IMR-90 (cell line): ENCODE results near the gene TNNT1. TPM values are rescaled to one million over a fixed set of nuclear protein-coding genes. Genes with fewer than 3 reads are reported as not detected.

Experiments
- ATAC-seq: fragments of 200-7000 bp; cut with Tn5 transposase; 2 replicates; pipeline ENCODE4 v1.9.1; 2020; ENCODE audit warnings: low read depth, mild to moderate bottlenecking, moderate library complexity
- BruUV-seq: library from RNA; stranded (reverse); fragments of 400-500 nt; replicated peaks from 2 replicates; lab custom pipeline; 2021; lab: Mats Ljungman, UMichigan
- CTCF ChIA-PET: fragments of 300-600 bp; formaldehyde crosslinking; extraction: SDS; loops from one replicate; lab custom pipeline; 2021; ENCODE audit warnings: antibody characterized with exemption; lab: Yijun Ruan, JAX
- POLR2A ChIA-PET: fragments of 300-600 bp; sonication (Branson Sonifier 250); formaldehyde crosslinking; loops from one replicate; lab custom pipeline; 2022; ENCODE audit warnings: antibody characterized with exemption; ENCODE audit not compliant: unreplicated experiment; lab: Charles Lee
- DNase-seq: peaks from one replicate; pipeline ENCODE4 v3.0.0; 2013
- H2AFZ ChIP-seq: replicated peaks from 2 replicates; pipeline ENCODE3; 2013; ENCODE audit warnings: low read length, mild to moderate bottlenecking; ENCODE audit not compliant: poor library complexity
- H2AK5ac ChIP-seq: 2 replicates; pipeline ENCODE4 v1.6.1; 2013; ENCODE audit warnings: low read depth, low read length, inconsistent platforms
- H2AK9ac ChIP-seq: replicated peaks from 2 replicates; pipeline ENCODE3; 2013; ENCODE audit warnings: mild to moderate bottlenecking, low read depth, low read length, moderate library complexity; ENCODE audit not compliant: poor library complexity
- H2BK120ac ChIP-seq: 2 replicates; pipeline ENCODE4 v1.6.1; 2013; ENCODE audit warnings: low read depth, low read length, inconsistent platforms
- H2BK15ac ChIP-seq: 3 replicates; pipeline ENCODE4 v1.6.1; 2013; ENCODE audit warnings: low read depth, low read length, inconsistent platforms
- H2BK20ac ChIP-seq: 2 replicates; pipeline ENCODE4 v1.6.1; 2013; ENCODE audit warnings: low read depth, mild to moderate bottlenecking, inconsistent platforms, low read length, moderate library complexity
- H2BK5ac ChIP-seq: 2 replicates; pipeline ENCODE4 v1.6.1; 2013; ENCODE audit warnings: mild to moderate bottlenecking, low read depth, low read length, inconsistent platforms; ENCODE audit not compliant: poor library complexity, severe bottlenecking
- H3K14ac ChIP-seq: replicated peaks from 2 replicates; pipeline ENCODE4 v1.6.1; 2013; ENCODE audit warnings: low read depth, low read length, inconsistent platforms
- H3K18ac ChIP-seq: 2 replicates; pipeline ENCODE4 v1.6.1; 2013; ENCODE audit warnings: low read depth, low read length, control low read depth
- H3K23ac ChIP-seq: 2 replicates; pipeline ENCODE4 v1.6.1; 2013; ENCODE audit warnings: low read depth, low read length, inconsistent platforms
- H3K27ac ChIP-seq: 2 replicates; pipeline ENCODE4 v1.5.1; 2013; ENCODE audit warnings: mild to moderate bottlenecking, control low read depth, low read length; ENCODE audit not compliant: insufficient read depth
- H3K27me3 ChIP-seq: 2 replicates; pipeline ENCODE4 v1.6.1; 2013; ENCODE audit warnings: low read length; ENCODE audit not compliant: control insufficient read depth, insufficient read depth
- H3K36me3 ChIP-seq: 2 replicates; pipeline ENCODE4 v1.6.1; 2013; ENCODE audit warnings: low read length, mixed read lengths; ENCODE audit not compliant: control insufficient read depth, insufficient read depth
- H3K4ac ChIP-seq: 2 replicates; pipeline ENCODE4 v1.6.1; 2013; ENCODE audit warnings: low read depth, low read length, inconsistent platforms
- H3K4me1 ChIP-seq: 2 replicates; pipeline ENCODE4 v1.6.1; 2013; ENCODE audit warnings: low read length, mixed read lengths; ENCODE audit not compliant: control insufficient read depth, insufficient read depth
- H3K4me2 ChIP-seq: 2 replicates; pipeline ENCODE4 v1.6.1; 2013; ENCODE audit warnings: low read depth, mild to moderate bottlenecking, control low read depth, low read length, moderate library complexity
- H3K4me3 ChIP-seq: 2 replicates; pipeline ENCODE4 v1.5.1; 2013; ENCODE audit warnings: low read depth, mild to moderate bottlenecking, control low read depth, low read length, moderate library complexity; ENCODE audit not compliant: insufficient read depth
- H3K56ac ChIP-seq: 2 replicates; pipeline ENCODE4 v1.6.1; 2013; ENCODE audit warnings: low read length, inconsistent platforms; ENCODE audit not compliant: insufficient read depth; ENCODE audit errors: extremely low read depth
- H3K79me1 ChIP-seq, 2 experiments: 2 replicates each; pipeline ENCODE4 v1.6.1; 2013; ENCODE audit warnings: low read length in 2 of 2, inconsistent platforms in 1 of 2, low read depth in 1 of 2
- H3K9ac ChIP-seq: 2 replicates; pipeline ENCODE4 v1.6.1; 2013; ENCODE audit warnings: low read depth, low read length, control low read depth
- H3K9me1 ChIP-seq: 2 replicates; pipeline ENCODE4 v1.6.1; 2013; ENCODE audit warnings: low read length, inconsistent platforms; ENCODE audit not compliant: insufficient read depth
- H3K9me3 ChIP-seq: 2 replicates; pipeline ENCODE4 v1.6.1; 2013; ENCODE audit warnings: low read length; ENCODE audit not compliant: control insufficient read depth, insufficient read depth
- H4K20me1 ChIP-seq: 2 replicates; pipeline ENCODE4 v1.6.1; 2013; ENCODE audit warnings: low read length, inconsistent platforms; ENCODE audit not compliant: insufficient read depth
- H4K5ac ChIP-seq: 2 replicates; pipeline ENCODE4 v1.6.1; 2013; ENCODE audit warnings: mild to moderate bottlenecking, low read depth, low read length, control low read depth
- H4K8ac ChIP-seq, 2 experiments: 2 replicates each; pipeline ENCODE4 v1.6.1; 2013; ENCODE audit warnings: low read depth in 2 of 2, low read length in 2 of 2, control low read depth in 1 of 2, inconsistent platforms in 1 of 2
- H4K91ac ChIP-seq: 2 replicates; pipeline ENCODE4 v1.6.1; 2013; ENCODE audit warnings: low read depth, low read length, inconsistent platforms; ENCODE audit not compliant: insufficient read depth
- CEBPB ChIP-seq: IDR thresholded peaks from 2 replicates; pipeline ENCODE4 v1.6.1; 2012; ENCODE audit warnings: low read depth, low read length, improper control_type of control experiment
- CHD1 ChIP-seq: IDR thresholded peaks from 2 replicates; pipeline ENCODE4 v1.6.1; 2012; ENCODE audit warnings: low read depth, low read length, improper control_type of control experiment
- CTCF ChIP-seq: conservative IDR thresholded peaks from 2 replicates; pipeline ENCODE4 v1.5.1; 2012; ENCODE audit warnings: mild to moderate bottlenecking, low read depth, low read length, improper control_type of control experiment
- ELK1 ChIP-seq: fragments of 150-350 bp; IDR thresholded peaks from 2 replicates; pipeline ENCODE4 v1.6.1; 2016; ENCODE audit warnings: low read depth, mild to moderate bottlenecking, low read length, moderate library complexity, borderline replicate concordance
- FOS ChIP-seq: fragments of 150-350 bp; IDR thresholded peaks from 2 replicates; pipeline ENCODE4 v1.6.1; 2016; ENCODE audit warnings: low read depth, low read length
- MAFK ChIP-seq: IDR thresholded peaks from 2 replicates; pipeline ENCODE4 v1.6.1; 2012; ENCODE audit warnings: low read depth, low read length, improper control_type of control experiment
- MAZ ChIP-seq: IDR thresholded peaks from 2 replicates; pipeline ENCODE4 v1.6.1; 2012; ENCODE audit warnings: low read depth, mild to moderate bottlenecking, low read length, improper control_type of control experiment, moderate library complexity, borderline replicate concordance
- MXI1 ChIP-seq: IDR thresholded peaks from 2 replicates; pipeline ENCODE4 v1.6.1; 2012; ENCODE audit warnings: low read depth, mild to moderate bottlenecking, low read length, moderate library complexity, borderline replicate concordance
- POLR2A ChIP-seq: IDR thresholded peaks from 2 replicates; pipeline ENCODE4 v1.6.1; 2012; ENCODE audit warnings: mild to moderate bottlenecking, low read depth, low read length
- RAD21 ChIP-seq: IDR thresholded peaks from 2 replicates; pipeline ENCODE4 v1.6.1; 2012; ENCODE audit warnings: low read length, improper control_type of control experiment
- RCOR1 ChIP-seq: IDR thresholded peaks from 2 replicates; pipeline ENCODE4 v1.6.1; 2012; ENCODE audit warnings: mild to moderate bottlenecking, low read length, improper control_type of control experiment; ENCODE audit not compliant: insufficient replicate concordance
- RFX5 ChIP-seq: IDR thresholded peaks from 2 replicates; pipeline ENCODE4 v1.8.0; 2012; ENCODE audit warnings: low read depth, mild to moderate bottlenecking, low read length, moderate library complexity
- SMC3 ChIP-seq: fragments of 150-350 bp; IDR thresholded peaks from 2 replicates; pipeline ENCODE4 v1.6.1; 2016; ENCODE audit warnings: low read depth, mild to moderate bottlenecking, antibody characterized with exemption, low read length, moderate library complexity
- WGBS, 2 experiments: methylation state at CpG; one replicate each; pipeline versions ENCODE4 v1.1.5 to v1.1.7; 2013; ENCODE audit warnings: missing lambda C conversion rate in 2 of 2; ENCODE audit not compliant: insufficient read length in 1 of 2; ENCODE audit errors: extremely low coverage in 2 of 2; 5-methylcytosine and 5-hydroxymethylcytosine counted together
- dilution Hi-C: fragments of 300-500 bp; cut with HindIII; formaldehyde crosslinking; loops from one replicate; pipeline ENCODE4 v1.14.3; 2018; ENCODE audit warnings: low sequenced_read_pairs; ENCODE audit not compliant: unreplicated experiment
- in situ Hi-C: fragments of 300-500 bp; cut with MboI; formaldehyde crosslinking; loops from 3 replicates; pipeline ENCODE4 v1.14.3; 2019; ENCODE audit warnings: low sequenced_read_pairs, inconsistent platforms, mixed read lengths
- intact Hi-C: fragments of 100-400 bp; cut with micrococcal nuclease; formaldehyde crosslinking; loops from 2 replicates; pipeline ENCODE4 v1.10.0; 2022
- polyA plus RNA-seq, 3 experiments: library from polyadenylated mRNA; depleted of rRNA; stranded (reverse); fragments of >200 nt; gene quantifications; 2 replicates each; pipeline ENCODE4 v1.2.3, GENCODE V29; 2012; ENCODE audit warnings: low replicate concordance in 1 of 3
- total RNA-seq: library from RNA; depleted of rRNA; stranded (reverse); fragments of >200 nt; gene quantifications from 2 replicates; pipeline ENCODE4 v1.2.3, GENCODE V29; 2012
- TF ChIP-seq, protein P1 (sequence below): fragments of 150-350 bp; IDR thresholded peaks from 2 replicates; pipeline ENCODE4 v1.6.1; 2017; ENCODE audit warnings: mild to moderate bottlenecking, antibody characterized with exemption, low read length, low read depth

The TNNT1 gene
- total and polyA plus RNA-seq, 2 of the 4 experiments (the other 2 are of a cell fraction) = 1.3 to 2.6 TPM

DNA sequence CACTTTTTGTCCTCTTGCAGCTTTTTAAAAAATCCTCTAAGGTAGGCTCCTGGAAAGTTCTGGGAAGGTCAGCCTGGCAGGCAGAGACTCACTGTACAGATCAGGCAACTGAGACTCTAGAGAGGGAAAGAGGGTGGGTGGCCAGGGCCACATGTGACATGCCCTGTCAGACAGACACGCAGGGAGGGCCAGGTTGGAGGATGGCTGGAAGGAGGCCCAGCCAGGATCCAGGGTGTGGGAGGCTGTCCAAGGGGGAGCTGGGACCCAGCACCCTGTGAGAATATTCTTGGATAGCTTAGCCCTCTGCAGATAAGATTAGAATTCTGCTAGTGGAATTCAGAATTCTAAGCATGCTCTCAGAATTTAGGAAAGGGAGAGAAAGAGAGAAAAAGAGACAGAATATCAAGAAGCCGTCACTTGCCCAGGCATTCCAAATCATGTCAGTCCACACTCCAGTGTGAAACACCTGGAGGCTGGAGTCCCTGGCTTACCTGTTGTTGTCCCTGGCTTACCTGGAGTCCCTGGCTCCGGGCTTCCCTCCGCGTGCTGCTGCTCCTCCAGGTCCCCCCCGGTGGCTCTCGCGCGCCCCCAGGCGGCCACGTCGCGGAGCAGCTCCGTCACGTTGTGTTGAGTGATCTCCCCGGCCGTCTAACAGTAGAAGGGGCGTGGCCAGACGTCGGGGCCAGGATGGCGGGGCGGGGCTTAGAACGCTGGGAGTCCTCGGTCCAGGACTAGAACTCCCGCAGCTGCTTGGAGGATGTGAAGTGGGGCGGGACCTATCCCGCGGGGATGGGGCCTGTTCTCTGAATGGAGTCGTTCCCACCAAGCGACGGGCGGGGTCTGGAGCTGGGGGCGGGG lies 11.4 kb upstream of the TNNT1 start:
- in situ Hi-C loops = no loop called here
- DNase-seq = peak; percentile 67
- TF ChIP-seq MXI1 = no peak
- TF ChIP-seq FOS = no peak
- TF ChIP-seq POLR2A = no peak
- TF ChIP-seq RFX5 = no peak
- peak; percentile 93 for TF ChIP-seq MAZ
- TF ChIP-seq CEBPB = no peak
- TF ChIP-seq RAD21 = peak; percentile 68
- TF ChIP-seq CHD1 = no peak
- no peak for TF ChIP-seq RCOR1
- peak; percentile 60 for TF ChIP-seq SMC3
- peak; percentile 87 for TF ChIP-seq CTCF
- TF ChIP-seq MAFK = no peak
- TF ChIP-seq, protein P1, sequence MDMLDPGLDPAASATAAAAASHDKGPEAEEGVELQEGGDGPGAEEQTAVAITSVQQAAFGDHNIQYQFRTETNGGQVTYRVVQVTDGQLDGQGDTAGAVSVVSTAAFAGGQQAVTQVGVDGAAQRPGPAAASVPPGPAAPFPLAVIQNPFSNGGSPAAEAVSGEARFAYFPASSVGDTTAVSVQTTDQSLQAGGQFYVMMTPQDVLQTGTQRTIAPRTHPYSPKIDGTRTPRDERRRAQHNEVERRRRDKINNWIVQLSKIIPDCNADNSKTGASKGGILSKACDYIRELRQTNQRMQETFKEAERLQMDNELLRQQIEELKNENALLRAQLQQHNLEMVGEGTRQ = no peak; the same call in 1 of the 2 replicates
- TF ChIP-seq ELK1 = no peak

More for the DNA sequence above, 11.4 kb upstream of the TNNT1 start:
- Histone ChIP-seq H2AK5ac (no peak overlapping the region), H3K4me3 (no peak overlapping the region), H3K9me3 (no peaks in the 10 kb centered on the region), H2AK9ac (no peak overlapping the region), H3K4me2 (no peak overlapping the region), H4K5ac (no peak overlapping the region), H3K27me3 (peaks cover 38% of the 10 kb centered on the region), H3K14ac (no peak overlapping the region), H3K23ac (no peak overlapping the region), H4K91ac (no peak overlapping the region), H2AFZ (peak overlapping the region; percentile 15), H2BK5ac (no peak overlapping the region), H3K56ac (no peak overlapping the region), H2BK20ac (no peak overlapping the region), H2BK120ac (no peak overlapping the region), H4K20me1 (no peaks in the 10 kb centered on the region), H4K8ac (no peak overlapping the region), H3K27ac (no peak overlapping the region), H3K79me1 (no peaks in the 10 kb centered on the region), H2BK15ac (no peak overlapping the region), H3K9me1 (no peaks in the 10 kb centered on the region), H3K4ac (no peak overlapping the region), H3K9ac (no peak overlapping the region), H3K18ac (no peak overlapping the region), H3K36me3 (no peaks in the 10 kb centered on the region), H3K4me1 (peaks cover 2% of the 10 kb centered on the region; the same call in 1 of the 2 replicates)
- peak; percentile 87 for ATAC-seq
- intact Hi-C loops (no loop called here), dilution Hi-C loops (no loop called here)
- 6% methylated on average over 17 of the region's 33 CpGs; no CpG with 5 or more reads in 1 of the 2 experiments for WGBS, 2 experiments
- POLR2A ChIA-PET = no interaction called here
- CTCF ChIA-PET = interaction anchor here (0.7 to 1.6 kb wide), 4 partner anchors 14 to 223 kb away, joined by 3 to 4 read pairs (median 3); no protein-coding TSS in a partner anchor
- no TSS peak for BruUV-seq
